Tibial artery (tissue), 4 donors: Measurements from ENCODE around the gene ATXN7L1.

Experiments
- DNase-seq, 2 donors: peaks; one replicate each; pipeline ENCODE4 v3.0.0-alpha.2; 2019
- H3K27ac ChIP-seq, 2 donors: fragments of 200-600 bp; sonication (generic) in 1 of 2; 1 replicate in 1 of 2; 2 replicates in 1 of 2; pipeline ENCODE4 v1.5.1; 2018 to 2019; ENCODE audit warnings: mild to moderate bottlenecking in 1 of 2
- H3K27me3 ChIP-seq, 2 donors: fragments of 200-600 bp; sonication (generic) in 1 of 2; one replicate each; pipeline versions ENCODE4 v1.5.1 to v1.6.0; 2016 to 2019
- H3K36me3 ChIP-seq, 3 donors: fragments of 200-600 bp; sonication (generic) in 2 of 3; one replicate each; pipeline ENCODE4 v1.5.1; 2016 to 2019; ENCODE audit warnings: mild to moderate bottlenecking in 2 of 3
- H3K4me1 ChIP-seq, 4 donors: fragments of 200-600 bp; sonication (generic) in 2 of 4; 1 replicate in 3 of 4; 2 replicates in 1 of 4; pipeline ENCODE4 v1.5.1; 2016 to 2019
- H3K4me3 ChIP-seq, 2 donors: fragments of 200-600 bp; sonication (generic) in 1 of 2; 1 replicate in 1 of 2; 2 replicates in 1 of 2; pipeline ENCODE4 v1.5.1; 2018 to 2019; ENCODE audit warnings: mild to moderate bottlenecking in 2 of 2
- H3K9me3 ChIP-seq, 3 donors: fragments of 200-600 bp; sonication (generic) in 1 of 3; one replicate each; pipeline ENCODE4 v1.5.1; 2016 to 2019
- CTCF ChIP-seq, 2 experiments: fragments of 200-600 bp in 1 of 2; fragments of 450-650 bp in 1 of 2; IDR thresholded peaks; one replicate each; pipeline ENCODE4 v1.5.1; 2017 to 2019; ENCODE audit warnings: antibody characterized with exemption in 2 of 2, mild to moderate bottlenecking in 1 of 2, moderate library complexity in 1 of 2
- intact Hi-C: fragments of 100-400 bp; cut with DNase I; formaldehyde crosslinking; loops from one replicate; pipeline ENCODE4 v1.15.0; 2023; ENCODE audit warnings: low total_unique reads

The ATXN7L1 gene

GRCh38 chr7:105650382-105650970 is 225.9 kb downstream of the ATXN7L1 start:
- DNase-seq, result no peak
- Histone ChIP-seq H3K27me3 (no peaks in the 10 kb centered on the region), H3K9me3 (no peaks in the 10 kb centered on the region), H3K36me3 (no peaks in the 10 kb centered on the region), H3K4me1 (peaks cover 0 to 22% (median 13%) of the 10 kb centered on the region in 4 donors), H3K27ac (no peak overlapping the region), H3K4me3 (no peak overlapping the region)
- no peak for TF ChIP-seq CTCF (IDR thresholded peaks at IDR 0.05)
- intact Hi-C loops, result loop anchor here (5.0 kb wide), 3 partner anchors 107 to 507 kb away; no protein-coding TSS in a partner anchor

- Histone ChIP-seq H3K4me1 (peaks cover 0 to 21% (median 12%) of the 10 kb centered on the region in 4 donors), H3K36me3 (no peaks in the 10 kb centered on the region), H3K27me3 (no peaks in the 10 kb centered on the region), H3K4me3 (no peak overlapping the region), H3K27ac (no peak overlapping the region), H3K9me3 (no peaks in the 10 kb centered on the region)
- DNase-seq, result no peak
- intact Hi-C loops, result loop anchor here (5.0 kb wide), 3 partner anchors 107 to 507 kb away; no protein-coding TSS in a partner anchor
- no peak for TF ChIP-seq CTCF (IDR thresholded peaks at IDR 0.05)
Observed at GRCh38 chr7:105649727-105650381, 226.5 kb downstream of the ATXN7L1 start.

GRCh38 chr7:105648561-105649401 is 227.6 kb downstream of the ATXN7L1 start:
- Histone ChIP-seq H3K9me3 (no peaks in the 10 kb centered on the region), H3K27ac (no peak overlapping the region), H3K27me3 (no peaks in the 10 kb centered on the region), H3K36me3 (no peaks in the 10 kb centered on the region), H3K4me3 (no peak overlapping the region), H3K4me1 (peaks cover 0 to 21% (median 12%) of the 10 kb centered on the region in 4 donors)
- no peak for TF ChIP-seq CTCF (IDR thresholded peaks at IDR 0.05)
- intact Hi-C loops, result no loop called here
- no peak for DNase-seq

- no peak overlapping the region for H3K27ac ChIP-seq
- H3K4me3 ChIP-seq, result no peak overlapping the region
- TF ChIP-seq CTCF (IDR thresholded peaks at IDR 0.05), result no peak
Observed at GRCh38 chr7:105647591-105647990, 228.8 kb downstream of the ATXN7L1 start.

GRCh38 chr7:105644937-105645336 is 231.5 kb downstream of the ATXN7L1 start:
- no peak for DNase-seq
- Histone ChIP-seq H3K9me3 (no peaks in the 10 kb centered on the region), H3K4me1 (peaks cover 0 to 15% (median 10%) of the 10 kb centered on the region in 4 donors), H3K4me3 (no peak overlapping the region), H3K27me3 (no peaks in the 10 kb centered on the region), H3K27ac (no peak overlapping the region), H3K36me3 (peaks cover 9 to 21% (median 12%) of the 10 kb centered on the region in 3 donors)
- no peak for TF ChIP-seq CTCF (IDR thresholded peaks at IDR 0.05)
- intact Hi-C loops, result no loop called here

More at GRCh38 chr7:105647591-105647990, 228.8 kb downstream of the ATXN7L1 start:
- H3K4me1 ChIP-seq, result peaks cover 0 to 21% (median 12%) of the 10 kb centered on the region in 4 donors
- H3K9me3 ChIP-seq, result no peaks in the 10 kb centered on the region
- intact Hi-C loops, result no loop called here
- peaks cover 3 to 6% (median 5%) of the 10 kb centered on the region in 3 donors for H3K36me3 ChIP-seq
- no peaks in the 10 kb centered on the region for H3K27me3 ChIP-seq
- no peak for DNase-seq
